SH-SY5Y (cell line): ENCODE measurements around the gene GUCY2D.
A peak's percentile ranks its signal among the peaks of the same experiment; 100 is the strongest.

Experiments used
- GATA2 ChIP-seq: IDR thresholded peaks from 2 replicates; pipeline ENCODE4 v1.6.1; 2011; ENCODE audit warnings: mild to moderate bottlenecking, low read depth, low read length
- GATA3 ChIP-seq: IDR thresholded peaks from 2 replicates; pipeline ENCODE4 v1.6.1; 2011; ENCODE audit warnings: low read depth, mild to moderate bottlenecking, low read length, moderate library complexity

GRCh38 chr17:7982173-7982572 is 20.2 kb upstream of the GUCY2D start:
- TF ChIP-seq GATA2 (0 out of 2 replicates have a peak, but pooled peaks have one; percentile 18), GATA3 (no peak)
